GM12892 (cell line): ENCODE measurements around the gene LBX2.
"Not testable (repeated sequence)": the region's sequence is repeated elsewhere in the genome, so short reads cannot be mapped to it uniquely, and the experiment has no call there.

Source experiments
- POLR2A ChIP-seq: IDR thresholded peaks from 2 replicates; pipeline ENCODE4 v1.6.1; 2011; ENCODE audit warnings: low read depth, low read length, control low read depth
- POLR2AphosphoS5 ChIP-seq: IDR thresholded peaks from 2 replicates; pipeline ENCODE4 v1.6.1; 2011; ENCODE audit warnings: low read depth, low read length, control low read depth

GRCh38 chr2:74470742-74471141, 28.7 kb downstream of the LBX2 start:
- not testable (repeated sequence) for TF ChIP-seq POLR2A, POLR2AphosphoS5
